Measurements from ENCODE around the gene NFRKB.

The NFRKB gene

DNA sequence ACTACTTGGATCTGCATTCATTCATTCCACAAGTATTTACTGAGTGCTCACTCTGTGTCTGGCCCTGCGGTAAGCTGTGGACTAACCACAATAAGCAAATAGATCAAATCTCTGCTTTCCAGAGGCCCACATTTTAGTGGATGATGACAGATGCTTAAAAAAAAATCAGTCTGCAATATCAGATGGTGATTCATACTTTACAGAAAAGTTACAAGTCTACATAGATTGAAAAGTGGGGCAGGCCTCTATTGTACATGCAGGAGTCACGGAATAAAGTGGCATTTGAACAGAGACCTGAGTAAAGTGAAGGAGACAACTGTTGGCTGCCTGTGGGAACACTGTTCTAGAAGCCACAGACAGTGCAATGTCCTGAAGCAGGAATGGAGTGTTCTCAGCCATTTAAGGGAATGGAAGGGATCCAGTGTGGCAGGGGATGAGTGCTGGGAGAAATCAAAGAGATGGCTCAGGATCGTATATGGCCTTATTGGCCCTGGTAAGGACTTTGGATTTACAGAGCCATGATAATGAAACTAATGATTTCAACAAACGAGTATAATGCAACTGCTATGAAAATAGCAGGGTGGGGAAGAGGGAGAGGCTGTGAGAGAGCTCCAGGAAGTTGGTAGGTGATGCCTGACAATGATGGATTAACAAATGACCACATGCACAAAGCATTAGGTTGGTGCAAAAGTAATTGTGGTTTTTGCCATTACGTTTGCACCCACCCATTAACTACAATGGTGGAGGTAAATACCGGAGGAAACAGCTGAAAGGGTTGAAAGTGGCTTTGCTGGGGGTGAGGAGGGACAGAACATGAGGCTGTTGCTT, 48.7 kb downstream of the NFRKB start:
- no peak for DNase-seq (ENCODE audit: low read depth in 2 of 2)

Data from stimulated activated CD8-positive, alpha-beta memory T cell treated with anti-CD3 and anti-CD28 coated beads, Interleukin-15, amount 100 ng/mL, for 4 hours (primary cell).